Peyer's patch (tissue), 4 donors: ENCODE data around the gene MATK.

Source experiments
- CTCF ChIP-seq, 6 experiments: fragments of 450-650 bp in 4 of 6; fragments of 200-600 bp in 2 of 6; sonication (generic) in 1 of 6; IDR thresholded peaks; one replicate each; pipeline ENCODE4 v1.5.1; 2017 to 2019; ENCODE audit warnings: antibody characterized with exemption in 6 of 6, mild to moderate bottlenecking in 3 of 6, moderate library complexity in 1 of 6
- POLR2A ChIP-seq, 2 donors: fragments of 450-650 bp; IDR thresholded peaks; one replicate each; pipeline ENCODE4 v1.5.1; 2017; ENCODE audit warnings: antibody characterized with exemption in 2 of 2, mild to moderate bottlenecking in 2 of 2, moderate library complexity in 2 of 2

GRCh38 chr19:3768748-3769099, 17.5 kb downstream of the MATK start:
- TF ChIP-seq CTCF (IDR thresholded peaks at IDR 0.05) (no peak), POLR2A (IDR thresholded peaks at IDR 0.05) (no peak)
